GM23338 (cell line): ENCODE data around the gene ATXN2. TPM values are rescaled to one million over a fixed set of nuclear protein-coding genes. Genes with fewer than 3 reads are reported as not detected.
"Not testable (repeated sequence)": the region's sequence is repeated elsewhere in the genome, so short reads cannot be mapped to it uniquely, and the experiment has no call there.

ENCODE experiments used
- ATAC-seq: fragments of 200-7000 bp; cut with Tn5 transposase; 3 replicates; pipeline ENCODE4 v1.9.1; 2020
- DNase-seq: peaks from one replicate; pipeline ENCODE4 v3.0.0-alpha.2; 2015; ENCODE audit warnings: low spot score
- H2AFZ ChIP-seq: fragments of 200-600 bp; sonication (generic); 2 replicates; pipeline ENCODE4 v1.8.0; 2016; ENCODE audit warnings: antibody characterized with exemption, mild to moderate bottlenecking, moderate library complexity
- H3F3A ChIP-seq: fragments of 200-600 bp; sonication (generic); replicated peaks from 2 replicates; pipeline ENCODE4 v1.8.0; 2017; ENCODE audit warnings: antibody characterized with exemption, mixed run types, low read depth
- H3K27ac ChIP-seq: fragments of 200-600 bp; sonication (generic); 2 replicates; pipeline ENCODE4 v1.6.1; 2016; ENCODE audit warnings: low read depth
- H3K27me3 ChIP-seq: fragments of 200-600 bp; sonication (generic); 2 replicates; pipeline ENCODE4 v1.8.0; 2016; ENCODE audit warnings: mild to moderate bottlenecking, mixed run types, moderate library complexity; ENCODE audit not compliant: insufficient read depth
- H3K36me3 ChIP-seq: fragments of 200-600 bp; sonication (generic); 2 replicates; pipeline ENCODE4 v1.8.0; 2016; ENCODE audit warnings: mild to moderate bottlenecking; ENCODE audit not compliant: insufficient read depth
- H3K4me1 ChIP-seq: fragments of 200-600 bp; sonication (generic); 2 replicates; pipeline ENCODE4 v1.8.0; 2016; ENCODE audit warnings: mild to moderate bottlenecking, moderate library complexity; ENCODE audit not compliant: insufficient read depth
- H3K4me2 ChIP-seq: fragments of 200-600 bp; sonication (generic); 2 replicates; pipeline ENCODE4 v1.7.1; 2017; ENCODE audit warnings: mixed run types
- H3K4me3 ChIP-seq: fragments of 200-600 bp; sonication (generic); 2 replicates; pipeline ENCODE4 v1.6.1; 2016; ENCODE audit warnings: mixed run types
- H3K79me2 ChIP-seq: fragments of 200-600 bp; sonication (generic); replicated peaks from 2 replicates; pipeline ENCODE4 v1.8.0; 2017; ENCODE audit warnings: mild to moderate bottlenecking; ENCODE audit not compliant: insufficient read depth
- H3K9me2 ChIP-seq: fragments of 200-600 bp; sonication (generic); 2 replicates; pipeline ENCODE4 v1.8.0; 2017; ENCODE audit not compliant: insufficient read depth
- H4K20me1 ChIP-seq: fragments of 200-600 bp; sonication (generic); replicated peaks from 2 replicates; pipeline ENCODE4 v1.8.0; 2017; ENCODE audit warnings: mild to moderate bottlenecking; ENCODE audit not compliant: insufficient read depth
- H3K27ac Mint-ChIP-seq: 2 replicates; pipeline ENCODE4 v1.8.0; 2020; ENCODE audit warnings: inconsistent platforms, mild to moderate bottlenecking, moderate library complexity, mixed read lengths
- H3K27me3 Mint-ChIP-seq: 3 replicates; pipeline ENCODE4 v1.8.0; 2022; ENCODE audit warnings: low read depth, mild to moderate bottlenecking, moderate library complexity, mixed read lengths, inconsistent platforms; ENCODE audit not compliant: insufficient read depth, poor library complexity
- H3K36me3 Mint-ChIP-seq: 3 replicates; pipeline ENCODE4 v1.8.0; 2021; ENCODE audit warnings: low read depth, mild to moderate bottlenecking, inconsistent platforms, moderate library complexity, mixed read lengths
- H3K4me1 Mint-ChIP-seq: 3 replicates; pipeline ENCODE4 v1.8.0; 2020; ENCODE audit warnings: mild to moderate bottlenecking, inconsistent platforms, mixed read lengths
- H3K4me3 Mint-ChIP-seq: 3 replicates; pipeline ENCODE4 v1.8.0; 2021; ENCODE audit warnings: moderate library complexity, mild to moderate bottlenecking, inconsistent platforms, mixed read lengths
- H3K9me3 Mint-ChIP-seq: 3 replicates; pipeline ENCODE4 v1.8.0; 2020; ENCODE audit warnings: moderate library complexity, mild to moderate bottlenecking, inconsistent platforms, mixed read lengths
- CREB1 ChIP-seq: fragments of 250-450 bp; sonication (Bioruptor Pico); IDR thresholded peaks from 2 replicates; pipeline ENCODE4 v1.5.0; 2020; ENCODE audit warnings: low read depth, mild to moderate bottlenecking, moderate library complexity
- EZH2phosphoT487 ChIP-seq: fragments of 200-600 bp; sonication (generic); IDR thresholded peaks from one replicate; pipeline ENCODE4 v1.8.1; 2018; ENCODE audit warnings: antibody characterized with exemption; ENCODE audit not compliant: unreplicated experiment
- NANOG ChIP-seq: IDR thresholded peaks from 2 replicates; pipeline ENCODE4 v1.6.1; 2016; ENCODE audit warnings: antibody characterized with exemption, borderline replicate concordance
- ZNF114 ChIP-seq: fragments of 250-450 bp; sonication (Bioruptor Pico); IDR thresholded peaks from 2 replicates; pipeline ENCODE4 v1.5.0; 2020; ENCODE audit warnings: mild to moderate bottlenecking, moderate library complexity
- polyA plus RNA-seq: library from polyadenylated mRNA; unstranded; fragments of >200 nt; fragmentation: Nextera tagmentation; extraction: Ambion mirVana; gene quantifications from 2 replicates; pipeline ENCODE4 v1.2.1, GENCODE V29; 2016
- total RNA-seq: library from RNA; depleted of rRNA; stranded (reverse); fragments of >200 nt; shearing (Covaris generic); gene quantifications from 2 replicates; pipeline ENCODE4 v1.2.3, GENCODE V29; 2014
- TF ChIP-seq, protein P1 (sequence below): fragments of 250-450 bp; sonication (Bioruptor Pico); IDR thresholded peaks from 2 replicates; pipeline ENCODE4 v1.5.0; 2020; ENCODE audit warnings: mild to moderate bottlenecking, moderate library complexity
- TF ChIP-seq, protein P2 (sequence below), 2 experiments: fragments of 200-600 bp in 1 of 2; sonication (generic) in 1 of 2; conservative IDR thresholded peaks; 2 replicates each; pipeline versions ENCODE4 v1.5.1 to v1.6.1; 2016 to 2017; ENCODE audit warnings: antibody characterized with exemption in 2 of 2, low read depth in 2 of 2, mild to moderate bottlenecking in 2 of 2, moderate library complexity in 1 of 2
- TF ChIP-seq, protein P3 (sequence below): IDR thresholded peaks from one replicate; pipeline ENCODE4 v1.6.1; 2018; ENCODE audit warnings: antibody characterized with exemption; ENCODE audit not compliant: unreplicated experiment

Gene ATXN2
- total and polyA plus RNA-seq, 2 experiments from 2014 or later, result 44.8 to 59.5 TPM

DNA sequence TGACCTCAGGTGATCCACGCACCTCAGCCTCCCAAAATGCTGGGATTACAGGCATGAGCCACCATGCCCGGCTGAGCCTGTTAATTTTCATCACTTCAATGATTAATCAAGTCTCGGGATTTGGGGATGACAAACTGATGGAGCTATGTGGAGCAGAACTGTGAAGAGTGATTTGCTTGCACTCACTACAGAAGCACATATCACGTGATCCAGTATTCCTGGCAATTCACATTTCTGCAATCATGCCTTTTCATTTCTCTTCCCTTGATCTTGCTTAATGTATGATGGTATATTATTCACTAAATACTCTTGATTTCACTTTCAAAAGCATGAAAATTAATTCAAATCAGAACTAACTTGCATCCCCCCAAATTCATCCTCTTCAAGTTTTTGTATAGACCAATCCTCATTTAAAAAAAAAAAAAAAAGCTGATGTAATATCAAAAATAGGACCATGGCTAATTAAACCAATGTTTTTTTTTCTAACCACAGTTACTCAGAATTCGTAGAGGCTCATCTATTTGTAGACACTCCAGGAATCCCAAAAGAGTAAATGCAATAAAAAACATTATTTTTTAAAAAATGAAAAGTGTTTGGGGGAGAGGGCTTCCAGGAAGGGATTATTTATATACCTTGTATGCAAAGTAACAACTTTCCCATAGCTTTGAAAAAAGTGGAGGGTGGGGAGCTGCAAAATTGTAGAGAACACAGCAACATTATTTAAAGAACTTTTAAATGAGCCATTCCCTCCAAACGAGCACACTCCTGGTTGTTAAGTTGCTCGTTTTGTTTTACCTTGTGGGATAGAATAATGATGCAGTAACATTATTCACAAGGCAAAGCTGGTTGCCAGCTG, 7.0 kb upstream of the ATXN2 start (continued):
- TF ChIP-seq, protein P1, sequence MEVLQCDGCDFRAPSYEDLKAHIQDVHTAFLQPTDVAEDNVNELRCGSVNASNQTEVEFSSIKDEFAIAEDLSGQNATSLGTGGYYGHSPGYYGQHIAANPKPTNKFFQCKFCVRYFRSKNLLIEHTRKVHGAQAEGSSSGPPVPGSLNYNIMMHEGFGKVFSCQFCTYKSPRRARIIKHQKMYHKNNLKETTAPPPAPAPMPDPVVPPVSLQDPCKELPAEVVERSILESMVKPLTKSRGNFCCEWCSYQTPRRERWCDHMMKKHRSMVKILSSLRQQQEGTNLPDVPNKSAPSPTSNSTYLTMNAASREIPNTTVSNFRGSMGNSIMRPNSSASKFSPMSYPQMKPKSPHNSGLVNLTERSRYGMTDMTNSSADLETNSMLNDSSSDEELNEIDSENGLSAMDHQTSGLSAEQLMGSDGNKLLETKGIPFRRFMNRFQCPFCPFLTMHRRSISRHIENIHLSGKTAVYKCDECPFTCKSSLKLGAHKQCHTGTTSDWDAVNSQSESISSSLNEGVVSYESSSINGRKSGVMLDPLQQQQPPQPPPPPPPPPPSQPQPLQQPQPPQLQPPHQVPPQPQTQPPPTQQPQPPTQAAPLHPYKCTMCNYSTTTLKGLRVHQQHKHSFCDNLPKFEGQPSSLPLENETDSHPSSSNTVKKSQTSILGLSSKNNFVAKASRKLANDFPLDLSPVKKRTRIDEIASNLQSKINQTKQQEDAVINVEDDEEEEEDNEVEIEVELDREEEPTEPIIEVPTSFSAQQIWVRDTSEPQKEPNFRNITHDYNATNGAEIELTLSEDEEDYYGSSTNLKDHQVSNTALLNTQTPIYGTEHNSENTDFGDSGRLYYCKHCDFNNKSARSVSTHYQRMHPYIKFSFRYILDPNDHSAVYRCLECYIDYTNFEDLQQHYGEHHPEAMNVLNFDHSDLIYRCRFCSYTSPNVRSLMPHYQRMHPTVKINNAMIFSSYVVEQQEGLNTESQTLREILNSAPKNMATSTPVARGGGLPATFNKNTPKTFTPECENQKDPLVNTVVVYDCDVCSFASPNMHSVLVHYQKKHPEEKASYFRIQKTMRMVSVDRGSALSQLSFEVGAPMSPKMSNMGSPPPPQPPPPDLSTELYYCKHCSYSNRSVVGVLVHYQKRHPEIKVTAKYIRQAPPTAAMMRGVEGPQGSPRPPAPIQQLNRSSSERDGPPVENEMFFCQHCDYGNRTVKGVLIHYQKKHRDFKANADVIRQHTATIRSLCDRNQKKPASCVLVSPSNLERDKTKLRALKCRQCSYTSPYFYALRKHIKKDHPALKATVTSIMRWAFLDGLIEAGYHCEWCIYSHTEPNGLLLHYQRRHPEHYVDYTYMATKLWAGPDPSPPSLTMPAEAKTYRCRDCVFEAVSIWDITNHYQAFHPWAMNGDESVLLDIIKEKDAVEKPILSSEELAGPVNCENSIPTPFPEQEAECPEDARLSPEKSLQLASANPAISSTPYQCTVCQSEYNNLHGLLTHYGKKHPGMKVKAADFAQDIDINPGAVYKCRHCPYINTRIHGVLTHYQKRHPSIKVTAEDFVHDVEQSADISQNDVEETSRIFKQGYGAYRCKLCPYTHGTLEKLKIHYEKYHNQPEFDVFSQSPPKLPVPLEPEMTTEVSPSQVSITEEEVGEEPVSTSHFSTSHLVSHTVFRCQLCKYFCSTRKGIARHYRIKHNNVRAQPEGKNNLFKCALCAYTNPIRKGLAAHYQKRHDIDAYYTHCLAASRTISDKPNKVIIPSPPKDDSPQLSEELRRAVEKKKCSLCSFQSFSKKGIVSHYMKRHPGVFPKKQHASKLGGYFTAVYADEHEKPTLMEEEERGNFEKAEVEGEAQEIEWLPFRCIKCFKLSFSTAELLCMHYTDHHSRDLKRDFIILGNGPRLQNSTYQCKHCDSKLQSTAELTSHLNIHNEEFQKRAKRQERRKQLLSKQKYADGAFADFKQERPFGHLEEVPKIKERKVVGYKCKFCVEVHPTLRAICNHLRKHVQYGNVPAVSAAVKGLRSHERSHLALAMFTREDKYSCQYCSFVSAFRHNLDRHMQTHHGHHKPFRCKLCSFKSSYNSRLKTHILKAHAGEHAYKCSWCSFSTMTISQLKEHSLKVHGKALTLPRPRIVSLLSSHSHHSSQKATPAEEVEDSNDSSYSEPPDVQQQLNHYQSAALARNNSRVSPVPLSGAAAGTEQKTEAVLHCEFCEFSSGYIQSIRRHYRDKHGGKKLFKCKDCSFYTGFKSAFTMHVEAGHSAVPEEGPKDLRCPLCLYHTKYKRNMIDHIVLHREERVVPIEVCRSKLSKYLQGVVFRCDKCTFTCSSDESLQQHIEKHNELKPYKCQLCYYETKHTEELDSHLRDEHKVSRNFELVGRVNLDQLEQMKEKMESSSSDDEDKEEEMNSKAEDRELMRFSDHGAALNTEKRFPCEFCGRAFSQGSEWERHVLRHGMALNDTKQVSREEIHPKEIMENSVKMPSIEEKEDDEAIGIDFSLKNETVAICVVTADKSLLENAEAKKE (CRISPR knock-in tag), result no peak

DNA sequence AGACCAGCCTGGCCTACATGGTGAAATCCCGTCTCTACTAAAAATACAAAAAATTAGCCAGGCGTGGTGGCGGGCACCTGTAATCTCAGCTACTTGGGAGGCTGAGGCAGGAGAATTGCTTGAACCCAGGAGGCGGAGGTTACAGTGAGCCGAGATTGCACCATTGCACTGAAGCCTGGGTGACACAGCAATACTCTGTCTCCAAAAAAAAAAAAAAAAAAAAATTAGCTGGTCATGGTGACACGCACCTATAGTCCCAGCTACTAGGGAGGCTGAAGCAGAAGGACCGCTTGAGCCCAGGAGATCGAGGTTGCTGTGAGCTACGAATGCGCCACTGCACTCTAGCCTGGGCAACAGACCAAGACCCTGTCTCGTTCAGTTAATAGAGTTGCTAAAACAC, 3.7 kb upstream of the ATXN2 start:
- H3K27ac Mint-ChIP-seq, H3K9me2 ChIP-seq, H4K20me1 ChIP-seq, H3K27me3 ChIP-seq, H3K4me1 Mint-ChIP-seq, H3K4me3 ChIP-seq, H3K4me3 Mint-ChIP-seq, H3K4me1 ChIP-seq, H3K27ac ChIP-seq, H3K36me3 ChIP-seq, ATAC-seq, H2AFZ ChIP-seq, H3K27me3 Mint-ChIP-seq, H3K9me3 Mint-ChIP-seq, H3K4me2 ChIP-seq, DNase-seq: not testable (repeated sequence)
- Histone ChIP-seq H3F3A (peaks cover 11% of the 10 kb centered on the region; the same call in 1 of the 2 replicates), H3K79me2 (peaks cover 12% of the 10 kb centered on the region)
- peaks cover 13% of the 10 kb centered on the region; the same call in 2 of the 3 replicates for H3K36me3 Mint-ChIP-seq

GRCh38 chr12:111602348-111602747, 3.2 kb upstream of the ATXN2 start:
- Histone ChIP-seq H3F3A (peaks cover 11% of the 10 kb centered on the region; the same call in 1 of the 2 replicates), H4K20me1 (no peaks in the 10 kb centered on the region), H2AFZ (no peak overlapping the region), H3K27ac (no peak overlapping the region), H3K36me3 (no peaks in the 10 kb centered on the region), H3K4me2 (no peak overlapping the region), H3K4me3 (no peak overlapping the region), H3K4me1 (peaks cover 9% of the 10 kb centered on the region), H3K9me2 (no peaks in the 10 kb centered on the region), H3K79me2 (peaks cover 17% of the 10 kb centered on the region), H3K27me3 (no peaks in the 10 kb centered on the region)
- peaks cover 13% of the 10 kb centered on the region; the same call in 2 of the 3 replicates for H3K36me3 Mint-ChIP-seq
- peaks cover 7% of the 10 kb centered on the region for H3K4me1 Mint-ChIP-seq
- peaks cover 12% of the 10 kb centered on the region for H3K27me3 Mint-ChIP-seq
- H3K9me3 Mint-ChIP-seq, result peaks cover 6% of the 10 kb centered on the region; the same call in 1 of the 3 replicates
- ATAC-seq (no peak), DNase-seq (no peak)
- no peak overlapping the region for H3K27ac Mint-ChIP-seq
- H3K4me3 Mint-ChIP-seq, result no peak overlapping the region; the same call in 2 of the 3 replicates
- TF ChIP-seq, protein P2, sequence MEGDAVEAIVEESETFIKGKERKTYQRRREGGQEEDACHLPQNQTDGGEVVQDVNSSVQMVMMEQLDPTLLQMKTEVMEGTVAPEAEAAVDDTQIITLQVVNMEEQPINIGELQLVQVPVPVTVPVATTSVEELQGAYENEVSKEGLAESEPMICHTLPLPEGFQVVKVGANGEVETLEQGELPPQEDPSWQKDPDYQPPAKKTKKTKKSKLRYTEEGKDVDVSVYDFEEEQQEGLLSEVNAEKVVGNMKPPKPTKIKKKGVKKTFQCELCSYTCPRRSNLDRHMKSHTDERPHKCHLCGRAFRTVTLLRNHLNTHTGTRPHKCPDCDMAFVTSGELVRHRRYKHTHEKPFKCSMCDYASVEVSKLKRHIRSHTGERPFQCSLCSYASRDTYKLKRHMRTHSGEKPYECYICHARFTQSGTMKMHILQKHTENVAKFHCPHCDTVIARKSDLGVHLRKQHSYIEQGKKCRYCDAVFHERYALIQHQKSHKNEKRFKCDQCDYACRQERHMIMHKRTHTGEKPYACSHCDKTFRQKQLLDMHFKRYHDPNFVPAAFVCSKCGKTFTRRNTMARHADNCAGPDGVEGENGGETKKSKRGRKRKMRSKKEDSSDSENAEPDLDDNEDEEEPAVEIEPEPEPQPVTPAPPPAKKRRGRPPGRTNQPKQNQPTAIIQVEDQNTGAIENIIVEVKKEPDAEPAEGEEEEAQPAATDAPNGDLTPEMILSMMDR (conservative IDR thresholded peaks at IDR 0.05; ENCODE audit: low read depth in 2 of 2), result no peak
- no peak for TF ChIP-seq CREB1 (CRISPR knock-in tag)
- TF ChIP-seq ZNF114 (CRISPR knock-in tag), result no peak
- TF ChIP-seq, protein P3, sequence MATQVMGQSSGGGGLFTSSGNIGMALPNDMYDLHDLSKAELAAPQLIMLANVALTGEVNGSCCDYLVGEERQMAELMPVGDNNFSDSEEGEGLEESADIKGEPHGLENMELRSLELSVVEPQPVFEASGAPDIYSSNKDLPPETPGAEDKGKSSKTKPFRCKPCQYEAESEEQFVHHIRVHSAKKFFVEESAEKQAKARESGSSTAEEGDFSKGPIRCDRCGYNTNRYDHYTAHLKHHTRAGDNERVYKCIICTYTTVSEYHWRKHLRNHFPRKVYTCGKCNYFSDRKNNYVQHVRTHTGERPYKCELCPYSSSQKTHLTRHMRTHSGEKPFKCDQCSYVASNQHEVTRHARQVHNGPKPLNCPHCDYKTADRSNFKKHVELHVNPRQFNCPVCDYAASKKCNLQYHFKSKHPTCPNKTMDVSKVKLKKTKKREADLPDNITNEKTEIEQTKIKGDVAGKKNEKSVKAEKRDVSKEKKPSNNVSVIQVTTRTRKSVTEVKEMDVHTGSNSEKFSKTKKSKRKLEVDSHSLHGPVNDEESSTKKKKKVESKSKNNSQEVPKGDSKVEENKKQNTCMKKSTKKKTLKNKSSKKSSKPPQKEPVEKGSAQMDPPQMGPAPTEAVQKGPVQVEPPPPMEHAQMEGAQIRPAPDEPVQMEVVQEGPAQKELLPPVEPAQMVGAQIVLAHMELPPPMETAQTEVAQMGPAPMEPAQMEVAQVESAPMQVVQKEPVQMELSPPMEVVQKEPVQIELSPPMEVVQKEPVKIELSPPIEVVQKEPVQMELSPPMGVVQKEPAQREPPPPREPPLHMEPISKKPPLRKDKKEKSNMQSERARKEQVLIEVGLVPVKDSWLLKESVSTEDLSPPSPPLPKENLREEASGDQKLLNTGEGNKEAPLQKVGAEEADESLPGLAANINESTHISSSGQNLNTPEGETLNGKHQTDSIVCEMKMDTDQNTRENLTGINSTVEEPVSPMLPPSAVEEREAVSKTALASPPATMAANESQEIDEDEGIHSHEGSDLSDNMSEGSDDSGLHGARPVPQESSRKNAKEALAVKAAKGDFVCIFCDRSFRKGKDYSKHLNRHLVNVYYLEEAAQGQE, result no peak
- no peak for TF ChIP-seq EZH2phosphoT487
- TF ChIP-seq NANOG, result no peak
